ENCODE measurements around the gene CLSTN3.

GRCh38 chr12:7125632-7126227 is 4.4 kb upstream of the CLSTN3 start:
- TF ChIP-seq GATA2 (IDR thresholded peaks at IDR 0.05; ENCODE audit: low read depth, low read length) (no peak), GATA3 (IDR thresholded peaks at IDR 0.05; ENCODE audit: low read depth, low read length) (no peak)
